Midbrain (tissue), 1 donor: ENCODE results near the gene SPAG16.
"Not testable (repeated sequence)": the region's sequence is repeated elsewhere in the genome, so short reads cannot be mapped to it uniquely, and the experiment has no call there.

Experiments
- DNase-seq: peaks from one replicate; lab custom pipeline; 2025; lab: John Stamatoyannopoulos, UW

Gene SPAG16

GRCh38 chr2:213410687-213411086 lies 126.4 kb downstream of the SPAG16 start:
- DNase-seq: not testable (repeated sequence)

GRCh38 chr2:213411582-213412289 lies 127.5 kb downstream of the SPAG16 start:
- no peak for DNase-seq

GRCh38 chr2:213415093-213415492 lies 130.8 kb downstream of the SPAG16 start:
- DNase-seq: no peak

GRCh38 chr2:213416832-213417231 lies 132.6 kb downstream of the SPAG16 start:
- no peak for DNase-seq

GRCh38 chr2:213419980-213420379 lies 135.7 kb downstream of the SPAG16 start:
- DNase-seq: no peak

GRCh38 chr2:213420828-213421385 lies 136.6 kb downstream of the SPAG16 start:
- no peak for DNase-seq

- no peak for DNase-seq
These were observed 137.9 kb downstream of the SPAG16 start for GRCh38 chr2:213422211-213422610.

GRCh38 chr2:213425618-213426017 lies 141.4 kb downstream of the SPAG16 start:
- DNase-seq: no peak

GRCh38 chr2:213429516-213429915 lies 145.3 kb downstream of the SPAG16 start:
- DNase-seq: no peak

GRCh38 chr2:213443921-213444320 lies 159.7 kb downstream of the SPAG16 start:
- DNase-seq: no peak

- DNase-seq: no peak
These were observed 167.4 kb downstream of the SPAG16 start for GRCh38 chr2:213451542-213452239.

- no peak for DNase-seq
These were observed 171.2 kb downstream of the SPAG16 start for GRCh38 chr2:213455316-213456008.

- no peak for DNase-seq
These were observed 191.2 kb downstream of the SPAG16 start for GRCh38 chr2:213475433-213475832.

- no peak for DNase-seq
These were observed 192.4 kb downstream of the SPAG16 start for GRCh38 chr2:213476641-213477040.

- no peak for DNase-seq
These were observed 205.8 kb downstream of the SPAG16 start for GRCh38 chr2:213490087-213490486.

GRCh38 chr2:213491376-213491775 lies 207.1 kb downstream of the SPAG16 start:
- no peak for DNase-seq

GRCh38 chr2:213496226-213496625 lies 212.0 kb downstream of the SPAG16 start:
- no peak for DNase-seq

- DNase-seq: no peak
These were observed 216.6 kb downstream of the SPAG16 start for GRCh38 chr2:213500881-213501280.

- no peak for DNase-seq
These were observed 239.9 kb downstream of the SPAG16 start for GRCh38 chr2:213524164-213524563.

GRCh38 chr2:213537579-213537978 lies 253.3 kb downstream of the SPAG16 start:
- no peak for DNase-seq

GRCh38 chr2:213544940-213545339 lies 260.7 kb downstream of the SPAG16 start:
- DNase-seq: no peak

- no peak for DNase-seq
These were observed 261.2 kb downstream of the SPAG16 start for GRCh38 chr2:213545481-213545880.
